HG02642 (cell line): ENCODE results near the gene SCFD2.
A peak's percentile ranks its signal among the peaks of the same experiment; 100 is the strongest.
"Not testable (repeated sequence)": the region's sequence is repeated elsewhere in the genome, so short reads cannot be mapped to it uniquely, and the experiment has no call there.

Experiments used
- ATAC-seq: cut with Tn5 transposase; IDR thresholded peaks from one replicate; pipeline ENCODE4 v1.9.1; 2021; ENCODE audit warnings: mild to moderate bottlenecking; ENCODE audit not compliant: unreplicated experiment, poor library complexity

Gene SCFD2

DNA sequence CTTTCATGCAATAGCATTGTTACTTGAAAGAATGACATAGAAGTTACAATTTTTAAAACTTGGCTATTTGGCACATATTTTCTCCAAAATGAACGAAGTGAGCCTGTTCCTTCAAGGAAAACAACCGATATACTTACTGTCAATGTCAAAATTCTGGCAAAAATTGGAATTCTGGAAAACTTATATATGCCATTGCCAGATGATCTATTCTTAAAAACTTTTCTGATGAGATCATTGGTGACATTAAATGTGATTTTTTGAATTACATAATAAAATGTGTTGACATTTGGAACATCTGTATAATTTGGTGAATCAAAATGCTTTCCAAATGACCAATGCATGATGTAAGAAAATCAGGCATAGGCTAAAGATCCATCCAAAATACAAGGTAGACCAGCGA lies 209.0 kb downstream of the SCFD2 start:
- ATAC-seq, result no peak

DNA sequence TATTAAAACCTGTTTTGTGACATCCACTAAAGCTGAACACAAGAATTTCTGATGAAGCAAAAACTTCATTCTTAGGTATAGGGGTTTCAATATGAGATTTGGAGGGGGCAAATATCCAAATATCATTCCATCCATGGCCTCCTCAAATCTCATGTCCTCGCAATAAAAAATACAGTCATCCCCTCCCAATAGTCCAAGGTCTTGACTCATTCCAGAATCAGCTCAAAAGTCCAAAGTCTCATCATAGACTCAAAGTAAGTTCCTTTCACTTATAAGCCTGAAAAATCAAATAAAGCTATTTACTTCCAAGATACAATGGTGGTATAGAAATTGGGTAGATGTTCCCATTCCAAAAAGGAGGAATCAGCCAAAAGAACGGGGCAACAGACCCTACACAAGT lies 213.4 kb downstream of the SCFD2 start:
- ATAC-seq, result no peak

DNA sequence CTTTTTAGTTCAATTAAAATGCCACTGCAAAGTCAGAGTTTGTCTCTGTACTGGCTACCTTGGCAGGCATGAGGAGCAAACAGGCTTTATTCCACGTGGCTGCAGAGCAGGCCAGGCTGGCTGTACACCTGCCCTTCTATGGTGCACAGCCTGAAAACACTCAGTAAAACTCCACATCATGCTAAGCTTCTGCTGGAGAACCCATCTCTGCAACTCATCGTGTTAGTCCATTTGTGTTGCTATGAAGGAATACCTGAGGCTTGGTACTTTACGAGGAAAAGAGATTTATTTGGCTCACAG lies 214.4 kb downstream of the SCFD2 start:
- ATAC-seq, result no peak

DNA sequence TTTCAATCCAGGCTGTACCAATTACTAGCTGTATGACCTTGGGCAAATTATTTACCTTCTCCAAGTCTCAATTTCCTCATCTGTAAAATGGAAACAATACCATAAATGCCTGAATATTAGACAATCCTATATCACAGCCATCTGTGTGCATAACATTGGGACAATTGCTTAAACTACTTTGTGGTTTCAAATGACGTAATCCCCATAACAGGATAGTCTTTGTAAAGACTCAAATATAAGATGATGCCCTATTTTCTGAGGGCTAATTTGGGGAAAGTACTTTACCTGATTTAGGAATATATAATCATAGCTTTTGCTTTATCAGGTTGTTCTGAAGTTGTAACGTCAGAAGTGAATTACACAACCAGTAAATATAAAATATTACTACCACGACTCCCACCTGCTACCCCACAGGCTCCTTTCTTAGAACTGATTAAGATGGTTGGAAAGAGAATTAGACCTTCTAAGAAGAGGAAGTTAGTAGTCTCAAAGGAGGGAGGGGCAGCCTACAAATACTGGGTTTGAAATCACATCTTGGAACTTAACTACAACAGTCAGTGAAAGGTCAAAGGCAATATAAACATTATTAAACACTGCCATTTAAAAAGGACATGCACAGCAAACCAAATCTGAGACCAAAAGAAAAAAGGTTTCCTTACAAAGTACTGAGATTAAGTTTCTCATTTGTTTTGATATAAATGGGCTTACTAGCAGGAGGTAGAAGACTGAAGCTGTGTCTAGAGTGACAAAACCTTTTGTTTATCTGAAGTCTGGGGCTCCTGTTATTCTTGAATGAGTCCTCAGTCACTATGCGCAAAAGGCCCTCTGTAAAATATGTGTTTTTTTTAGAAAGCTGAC lies 215.0 kb downstream of the SCFD2 start:
- no peak for ATAC-seq

- ATAC-seq, result no peak
Measured at GRCh38 chr4:53147711-53148110, 218.2 kb downstream of the SCFD2 start.

- no peak for ATAC-seq
Measured at GRCh38 chr4:53147197-53147596, 218.7 kb downstream of the SCFD2 start.

DNA sequence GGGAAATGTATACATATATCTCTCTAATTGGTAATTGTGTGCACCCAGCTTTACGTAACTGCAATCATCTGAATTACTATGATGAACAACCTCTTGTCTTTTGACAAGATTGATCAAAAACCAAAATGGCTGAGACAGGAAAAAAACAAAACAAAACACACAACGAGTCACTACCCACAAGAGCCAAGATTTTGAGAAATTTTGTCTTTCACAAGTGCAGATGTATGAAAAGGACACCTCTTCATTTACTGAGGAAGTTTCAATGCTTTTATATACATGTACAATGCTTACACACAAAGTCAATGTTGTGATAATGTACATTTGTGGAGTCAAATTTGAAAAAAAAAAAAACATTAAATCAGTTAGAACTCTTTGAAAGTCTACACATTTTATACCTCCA lies 224.6 kb downstream of the SCFD2 start:
- ATAC-seq, result no peak

GRCh38 chr4:53139256-53139655 lies 226.6 kb downstream of the SCFD2 start:
- not testable (repeated sequence) for ATAC-seq

GRCh38 chr4:53137468-53137867 lies 228.4 kb downstream of the SCFD2 start:
- no peak for ATAC-seq

- no peak for ATAC-seq
Measured at GRCh38 chr4:53136954-53137353, 228.9 kb downstream of the SCFD2 start.

DNA sequence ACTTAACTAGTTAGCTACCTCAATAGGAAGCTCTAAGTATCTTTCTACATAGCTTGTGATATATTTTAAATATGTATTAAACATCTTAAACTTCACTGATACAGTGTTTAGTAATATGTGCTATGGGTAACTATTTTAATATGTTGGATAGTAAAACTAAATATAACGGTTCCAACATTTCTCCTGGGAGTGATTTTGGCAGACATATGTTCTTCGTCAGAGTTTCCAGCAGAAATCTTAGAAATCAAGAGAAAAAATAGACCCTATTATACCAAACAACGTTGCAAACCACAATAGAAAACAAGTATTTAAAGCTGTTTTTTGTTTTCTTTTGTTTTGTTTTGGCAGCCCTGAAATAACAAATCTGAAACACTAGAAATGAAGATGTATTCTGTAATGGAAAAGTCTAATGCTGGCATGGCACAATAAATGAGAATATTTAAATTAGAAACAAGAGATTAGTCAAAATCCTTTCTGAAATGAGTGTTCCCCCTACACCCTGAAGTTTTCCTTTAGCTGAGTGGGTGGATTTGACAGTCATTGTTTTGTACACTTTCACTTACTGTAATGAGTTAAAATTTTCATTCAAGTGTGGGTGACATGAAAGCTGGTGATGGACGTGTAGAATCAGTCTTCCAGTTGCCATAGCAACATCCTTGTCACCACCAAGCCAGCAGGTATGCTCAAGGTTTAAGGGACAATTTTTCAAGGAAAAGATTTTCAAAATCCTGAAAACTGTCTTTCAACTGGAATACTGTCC lies 233.5 kb downstream of the SCFD2 start:
- peak; percentile 60 for ATAC-seq

GRCh38 chr4:53131562-53131925 lies 234.3 kb downstream of the SCFD2 start:
- ATAC-seq, result no peak

GRCh38 chr4:53130896-53131561 lies 234.8 kb downstream of the SCFD2 start:
- no peak for ATAC-seq

GRCh38 chr4:53128706-53129357 lies 237.0 kb downstream of the SCFD2 start:
- no peak for ATAC-seq

- ATAC-seq, result no peak
Measured at GRCh38 chr4:53128231-53128630, 237.6 kb downstream of the SCFD2 start.

- ATAC-seq, result no peak
Measured at GRCh38 chr4:53127365-53127764, 238.5 kb downstream of the SCFD2 start.

DNA sequence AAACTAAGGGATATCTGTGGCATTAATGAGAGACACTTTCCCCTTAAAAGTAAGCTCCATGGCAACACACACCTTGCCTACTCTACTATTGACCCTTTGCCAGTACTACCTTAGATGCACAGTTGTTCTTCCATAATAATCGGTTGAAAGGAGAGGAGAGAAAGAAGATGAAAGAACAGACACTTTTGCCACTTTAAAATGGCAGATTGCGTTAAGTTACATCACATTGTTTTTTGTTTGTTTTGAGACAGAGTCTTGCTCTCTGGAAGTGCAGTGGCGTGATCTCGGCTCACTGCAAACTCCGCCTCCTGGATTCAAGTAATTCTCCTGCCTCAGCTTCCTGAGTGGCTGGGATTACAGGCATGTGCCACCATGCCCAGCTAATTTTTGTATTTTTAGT lies 239.8 kb downstream of the SCFD2 start:
- no peak for ATAC-seq

DNA sequence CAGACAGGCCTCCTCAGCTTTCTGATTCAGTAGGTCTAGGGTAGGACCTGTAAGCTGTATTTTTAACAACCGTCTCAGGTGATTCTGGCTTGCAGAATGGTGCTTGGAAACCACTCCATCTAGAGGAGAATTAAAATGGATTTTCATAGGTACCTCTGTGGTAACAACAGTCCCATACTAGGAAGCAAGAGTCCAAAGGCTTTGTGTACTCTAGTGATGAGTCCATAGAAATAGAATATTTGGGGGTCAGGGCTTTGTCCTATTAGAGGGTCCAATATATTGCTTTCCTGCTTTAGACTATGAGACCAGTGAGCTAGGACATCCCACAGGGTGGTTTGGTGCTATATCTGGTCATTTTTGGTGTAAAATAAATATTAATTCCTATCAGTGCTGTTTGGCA lies 242.0 kb downstream of the SCFD2 start:
- ATAC-seq, result no peak

GRCh38 chr4:53123171-53123570 lies 242.7 kb downstream of the SCFD2 start:
- no peak for ATAC-seq

DNA sequence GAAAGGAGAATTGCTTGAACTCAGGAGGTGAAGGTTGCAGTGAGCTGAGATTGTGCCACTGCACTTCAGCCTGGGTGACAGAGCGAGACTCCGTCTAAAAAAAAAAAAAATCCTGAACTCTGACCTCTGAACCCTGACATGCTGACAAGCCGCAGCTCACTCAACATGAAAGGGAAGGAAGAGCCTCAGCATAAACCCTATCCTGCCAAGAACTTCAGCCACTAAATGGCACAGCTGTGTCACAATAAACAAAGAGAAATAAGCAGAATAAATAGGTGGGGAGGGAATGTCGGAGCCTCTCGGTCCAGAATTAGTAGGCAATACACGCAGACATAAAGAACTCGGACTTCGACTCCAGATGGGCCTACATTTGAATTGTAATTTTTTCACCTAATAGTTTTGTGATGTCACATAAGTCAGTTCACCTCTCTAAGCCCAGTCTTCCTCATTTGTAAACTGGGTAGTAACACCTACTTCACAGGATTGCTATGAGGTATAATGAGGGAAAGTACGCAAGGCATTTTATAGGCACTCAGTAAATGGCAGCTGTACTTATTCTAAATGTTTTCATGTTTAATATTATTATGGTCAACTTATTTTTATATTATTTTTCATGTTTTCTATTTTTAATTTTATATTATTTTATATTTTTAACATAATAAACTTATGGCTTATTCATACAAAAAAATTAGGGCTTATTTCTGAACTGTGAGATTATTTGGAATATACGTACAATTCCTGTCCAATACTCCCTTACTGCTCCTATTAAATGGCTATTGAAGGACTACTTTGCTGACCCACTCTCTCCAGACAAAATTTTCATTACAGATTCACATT lies 243.4 kb downstream of the SCFD2 start:
- no peak for ATAC-seq
